Epithelial cell of alveolus of lung (primary cell): ENCODE measurements around the gene NDUFA6. TPM values are rescaled to one million over a fixed set of nuclear protein-coding genes. Genes with fewer than 3 reads are reported as not detected.

ENCODE experiments used
- total RNA-seq: library from RNA; depleted of rRNA; stranded (reverse); fragments of >200 nt; gene quantifications from 2 replicates; pipeline ENCODE4 v1.2.1, GENCODE V29; 2015

NDUFA6 gene
- 56.0 and 61.9 TPM in 2 replicates for total RNA-seq

DNA sequence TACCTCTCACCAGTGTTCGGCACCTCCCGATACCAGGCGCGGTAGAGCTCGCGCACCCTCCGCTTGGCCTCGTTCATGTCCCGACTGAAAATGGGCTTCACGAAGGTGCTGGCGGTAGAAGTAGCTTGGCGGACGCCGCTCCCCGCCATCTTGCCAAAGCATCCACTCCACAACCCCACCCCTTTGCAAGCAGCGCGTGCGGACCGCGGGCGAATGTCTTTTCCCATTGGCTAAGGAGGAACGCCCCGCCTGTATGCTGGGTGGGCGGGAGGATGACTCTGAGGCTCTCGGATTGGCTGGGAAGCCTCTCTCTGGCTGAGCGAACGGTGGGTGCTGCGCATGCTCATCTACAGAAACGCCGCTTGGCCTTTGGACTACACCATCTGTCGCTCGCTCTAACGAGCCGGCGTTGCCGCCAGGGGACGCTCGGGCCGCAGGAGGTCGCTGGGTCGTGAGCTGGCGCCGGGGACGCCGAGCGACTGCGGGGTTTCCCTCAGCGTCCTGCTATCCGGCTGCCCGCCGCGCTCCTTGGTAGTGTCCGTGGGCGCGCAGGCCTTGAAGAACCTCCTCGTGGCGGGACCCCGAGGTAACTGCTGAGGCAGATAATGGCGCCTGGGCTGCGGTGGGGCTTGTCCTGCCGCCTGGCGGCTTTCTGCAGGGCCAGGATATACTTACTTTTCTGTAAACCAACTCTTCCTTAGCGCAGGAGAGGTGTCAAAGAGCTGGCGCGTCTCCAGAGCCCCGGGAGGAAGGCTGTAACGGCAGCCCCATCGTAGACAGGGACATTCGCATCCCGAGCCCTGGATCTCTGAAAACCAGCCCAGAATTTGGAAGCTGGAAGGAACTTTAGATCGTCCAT lies at the start of gene NDUFA6:
Gene NDUFA6, minus strand, starts transcription at position 177 of the 859 bp plus-strand sequence. Its CDS starts 28 bp downstream, at position 149.

DNA sequence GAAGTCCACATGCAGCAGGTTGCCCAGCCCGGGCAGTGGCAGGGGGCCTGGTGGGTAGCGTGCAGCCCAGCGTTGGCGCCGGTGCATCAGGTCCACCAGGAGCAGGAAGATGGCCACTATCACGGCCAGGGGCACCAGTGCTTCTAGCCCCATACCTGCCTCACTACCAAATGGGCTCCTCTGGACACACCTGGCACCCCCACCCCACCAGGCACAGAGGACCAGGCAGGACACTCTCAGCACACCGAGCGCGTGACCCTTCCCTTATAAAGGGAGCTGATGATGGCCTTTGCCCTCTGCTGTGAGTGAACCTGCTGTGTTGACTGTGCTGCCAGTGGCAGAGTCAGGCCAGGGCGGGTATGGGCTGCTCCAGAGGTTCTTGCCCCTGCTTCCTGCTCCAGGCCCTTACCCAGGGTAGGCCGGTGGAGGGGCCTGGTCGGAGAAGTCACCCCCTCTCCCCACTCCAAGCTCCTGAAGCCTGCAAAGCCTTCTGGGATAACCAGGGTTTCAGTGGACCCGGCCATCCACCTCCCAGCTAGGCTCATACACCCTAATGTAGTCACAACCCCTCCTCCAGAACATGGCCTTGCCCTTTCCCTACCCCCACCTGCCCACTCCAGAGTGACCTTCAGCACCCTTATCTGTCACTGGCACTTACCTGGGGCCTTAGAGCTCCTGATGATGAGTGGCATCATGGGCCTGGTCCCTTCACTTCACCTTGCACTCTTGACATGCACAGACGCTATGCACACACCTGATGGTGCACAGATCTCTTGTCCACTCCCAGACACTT lies 40.3 kb upstream of the NDUFA6 start, which contains the start of gene CYP2D6:
Gene CYP2D6, minus strand, starts transcription at position 172 of the 793 bp plus-strand sequence. Its CDS starts 19 bp downstream, at position 153.

GRCh38 chr22:42079319-42080251 lies 11.0 kb downstream of the NDUFA6 start, which contains the start of gene SMDT1:
SMDT1 (plus strand) TSS chr22:42079700; CDS start chr22:42079769, 69 bp downstream.

DNA sequence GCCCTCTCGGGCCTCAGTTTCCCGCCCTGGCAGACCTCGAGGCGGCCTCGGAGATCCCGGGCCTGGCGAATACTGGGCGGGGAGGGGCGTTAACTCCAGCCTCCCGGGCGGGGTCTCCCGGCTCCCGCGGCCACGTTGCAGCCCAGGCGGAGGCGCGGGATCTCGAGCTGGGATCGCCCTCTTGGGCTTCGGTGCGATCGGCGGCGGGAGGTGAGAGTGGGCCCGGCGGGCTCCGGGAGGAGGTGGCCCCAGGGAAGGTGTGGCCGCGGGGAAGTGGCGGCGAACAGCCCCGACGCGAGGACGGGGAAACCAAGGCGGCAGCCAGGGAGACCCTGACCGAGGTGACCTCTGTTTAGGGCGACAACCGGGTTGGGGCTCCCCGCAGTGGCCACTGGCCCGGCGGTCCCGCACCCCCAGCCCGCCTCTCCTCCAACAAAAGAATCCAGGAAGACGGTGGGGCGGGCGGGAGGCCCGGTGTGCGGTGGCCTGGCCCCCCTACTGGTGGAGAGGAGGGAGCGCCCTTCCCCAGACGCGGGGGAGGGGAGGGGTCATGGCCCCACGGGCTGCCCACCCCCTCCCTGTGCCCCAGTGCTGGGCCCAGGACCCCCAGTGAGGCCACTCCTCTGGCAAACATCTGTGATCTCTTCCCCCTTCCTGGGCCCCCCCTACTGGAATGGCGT lies 16.3 kb downstream of the NDUFA6 start, which contains the start of gene PHETA2:
Gene PHETA2, plus strand, starts transcription at position 117 of the 680 bp plus-strand sequence. CDS start 3,046 bp downstream, outside the sequence.

GRCh38 chr22:42070517-42071422 lies 19.8 kb downstream of the NDUFA6 start, which contains the start of gene NAGA:
NAGA (minus strand) TSS chr22:42070812; CDS start chr22:42070297, 515 bp downstream.

Other genes starting within 250 kb of the NDUFA6 start
- not detected in 2 replicates for gene SHISA8, start 175.7 kb downstream of the NDUFA6 start, total RNA-seq
- 0.08 and 0.26 TPM in 2 replicates for gene TNFRSF13C, start 164.0 kb downstream of the NDUFA6 start, total RNA-seq
- gene CENPM, start 143.6 kb downstream of the NDUFA6 start, total RNA-seq = 3.5 and 31.5 TPM in 2 replicates
- gene SEPTIN3, start 121.3 kb downstream of the NDUFA6 start, total RNA-seq = under 0.01 and 0.40 TPM in 2 replicates
- gene WBP2NL, start 92.0 kb downstream of the NDUFA6 start, total RNA-seq = 0.72 TPM in 1 of 2 replicates, not detected in the other
- 32.9 and 51.1 TPM in 2 replicates for gene NAGA, start 20.0 kb downstream of the NDUFA6 start, total RNA-seq
- gene PHETA2, start 16.5 kb downstream of the NDUFA6 start, total RNA-seq = 18.2 and 22.9 TPM in 2 replicates
- 3.2 and 8.3 TPM in 2 replicates for gene SMDT1, start 11.1 kb downstream of the NDUFA6 start, total RNA-seq
- 0.08 and 0.26 TPM in 2 replicates for gene CYP2D6, start 40.0 kb upstream of the NDUFA6 start, total RNA-seq
- gene TCF20, start 179.9 kb upstream of the NDUFA6 start, total RNA-seq = 21.6 and 23.7 TPM in 2 replicates